ENCODE results near the gene CEP97.

The CEP97 gene

GRCh38 chr3:101806491-101806890, 82.1 kb downstream of the CEP97 start:
- DNase-seq (ENCODE audit: low read depth) = no peak
- H3K4me3 ChIP-seq (ENCODE audit: low read depth, low read length) = no peak overlapping the region

GRCh38 chr3:101807888-101808287, 83.5 kb downstream of the CEP97 start:
- H3K4me3 ChIP-seq (ENCODE audit: low read depth, low read length) = no peak overlapping the region
- DNase-seq (ENCODE audit: low read depth) = no peak

DNA sequence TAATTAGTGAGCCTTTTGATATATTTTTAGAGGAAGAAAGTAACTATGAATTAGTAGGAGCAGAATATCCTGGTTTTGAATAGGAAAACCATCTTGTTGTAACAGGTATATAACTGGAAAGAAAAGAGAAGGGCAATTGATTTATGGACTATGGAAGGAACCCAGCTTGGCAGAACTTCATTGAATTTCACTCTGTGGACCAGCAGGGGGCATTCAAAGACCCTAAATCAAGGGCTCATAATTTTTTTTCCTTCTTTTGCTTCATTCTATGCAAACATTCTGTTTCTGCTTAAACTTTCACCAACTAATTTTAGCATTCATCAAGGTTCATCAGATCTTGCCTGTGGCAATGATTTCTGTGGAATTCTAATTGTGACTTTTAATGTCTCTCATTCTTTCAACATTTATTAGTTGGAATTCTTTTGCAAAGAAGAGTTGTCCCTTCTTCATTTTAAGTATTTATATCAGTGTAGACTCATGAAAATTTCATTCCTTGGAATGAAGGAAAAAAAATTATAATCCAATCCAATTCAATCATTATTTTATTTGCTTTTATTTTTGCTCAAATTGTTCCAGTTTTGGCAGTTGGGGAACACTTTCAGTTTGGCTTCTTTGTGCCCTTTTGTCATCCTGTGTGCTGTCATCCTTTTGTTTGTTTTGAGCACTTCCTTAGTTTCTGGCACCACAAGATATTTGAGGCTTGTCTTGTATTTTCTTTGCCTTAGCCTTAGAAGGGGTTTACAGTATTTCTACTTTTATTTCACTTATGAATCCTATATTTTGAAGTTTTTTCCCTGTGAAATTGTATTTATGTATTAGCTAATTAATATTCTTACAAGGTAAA, 85.0 kb downstream of the CEP97 start:
- H3K4me3 ChIP-seq (ENCODE audit: low read depth, low read length) = no peak overlapping the region
- DNase-seq (ENCODE audit: low read depth) = no peak

DNA sequence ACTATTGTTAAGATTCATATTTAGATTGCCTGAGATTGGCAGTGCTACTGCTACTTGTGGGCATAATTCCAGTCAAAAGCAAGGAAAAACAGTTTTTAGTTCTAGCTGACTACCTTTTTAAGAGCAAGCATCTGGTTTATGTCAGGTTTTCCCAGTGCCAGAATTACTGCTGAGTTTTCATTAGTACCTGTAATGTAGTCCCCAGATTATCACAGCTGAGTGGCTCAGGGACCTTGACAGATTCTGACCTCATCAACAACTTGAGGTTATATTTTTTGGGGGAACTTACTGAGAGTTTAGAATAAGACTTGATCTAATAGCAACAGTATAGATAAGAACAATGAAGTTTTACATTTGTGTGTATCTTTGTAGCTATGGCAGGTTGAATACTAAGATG, 85.6 kb downstream of the CEP97 start:
- DNase-seq (ENCODE audit: low read depth) = no peak
- H3K4me3 ChIP-seq (ENCODE audit: low read depth, low read length) = no peak overlapping the region

DNA sequence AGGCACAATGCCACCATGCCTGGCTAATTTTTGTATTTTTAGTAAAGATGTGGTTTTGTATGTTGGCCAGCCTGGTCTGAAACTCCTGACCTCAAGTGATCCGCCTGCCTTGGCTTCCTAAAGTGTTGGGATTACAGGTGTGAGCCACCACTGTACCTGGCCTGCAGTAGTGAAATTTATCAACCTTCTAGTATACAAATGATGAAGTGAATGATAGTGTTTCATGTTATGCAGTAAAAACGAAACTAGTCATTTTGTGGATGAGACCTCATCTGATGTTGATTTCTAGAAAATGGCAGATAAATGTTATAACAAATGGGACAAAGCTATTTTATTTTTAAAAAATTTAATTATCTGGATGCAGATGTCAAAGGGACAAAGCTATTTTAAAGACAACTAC, 87.5 kb downstream of the CEP97 start:
- DNase-seq (ENCODE audit: low read depth) = no peak
- no peak overlapping the region for H3K4me3 ChIP-seq (ENCODE audit: low read depth, low read length)

DNA sequence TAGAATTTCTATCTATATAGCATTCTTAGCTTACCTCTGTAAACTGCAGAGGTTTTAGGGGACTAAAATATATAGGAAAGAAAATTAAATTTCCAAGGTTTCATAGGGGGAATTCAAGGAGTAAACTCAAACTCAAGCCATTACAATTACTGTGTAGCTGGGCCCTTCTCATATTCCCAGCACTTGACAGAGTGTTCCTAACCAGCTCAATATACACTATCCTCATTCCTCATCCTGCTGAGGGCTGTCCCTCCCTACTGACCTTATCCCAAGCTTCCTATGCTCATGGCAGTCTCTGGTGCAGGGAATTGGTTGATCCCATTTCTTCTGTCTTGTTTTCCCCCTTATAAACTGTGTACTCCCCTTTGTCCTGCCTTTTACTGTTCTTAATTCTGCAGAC, 88.5 kb downstream of the CEP97 start:
- H3K4me3 ChIP-seq (ENCODE audit: low read depth, low read length) = no peak overlapping the region

DNA sequence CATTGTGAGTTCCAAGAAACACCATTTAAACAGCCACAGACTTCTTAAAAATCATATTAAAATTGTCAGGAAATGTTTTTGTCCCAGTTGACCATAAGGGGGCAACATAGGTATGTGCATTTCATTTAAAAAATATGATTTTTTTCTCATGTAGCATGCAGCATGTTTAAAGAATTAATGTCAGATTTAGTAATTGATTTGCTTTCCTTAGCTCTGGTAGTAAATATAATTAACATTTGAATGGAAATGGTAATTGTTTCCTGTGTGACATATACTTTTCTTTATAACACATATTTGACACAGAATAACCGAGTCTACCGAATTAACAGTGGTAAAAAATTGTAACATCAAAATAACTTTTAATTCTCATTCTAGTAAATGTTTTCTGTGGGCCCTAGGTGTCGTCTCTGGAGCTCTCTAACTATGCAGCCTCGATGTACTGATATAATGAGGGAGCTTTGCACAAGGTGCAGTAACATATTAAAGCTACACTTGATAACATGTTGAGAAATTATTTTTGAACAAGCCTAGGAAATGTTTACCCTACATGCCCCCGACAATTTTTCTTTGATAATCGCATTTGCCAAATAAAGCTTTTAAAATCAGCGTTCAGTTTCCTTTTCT, 89.5 kb downstream of the CEP97 start:
- DNase-seq (ENCODE audit: low read depth) = no peak
- H3K4me3 ChIP-seq (ENCODE audit: low read depth, low read length) = no peak overlapping the region

More for the DNA sequence above, 88.5 kb downstream of the CEP97 start:
- DNase-seq (ENCODE audit: low read depth) = no peak

DNA sequence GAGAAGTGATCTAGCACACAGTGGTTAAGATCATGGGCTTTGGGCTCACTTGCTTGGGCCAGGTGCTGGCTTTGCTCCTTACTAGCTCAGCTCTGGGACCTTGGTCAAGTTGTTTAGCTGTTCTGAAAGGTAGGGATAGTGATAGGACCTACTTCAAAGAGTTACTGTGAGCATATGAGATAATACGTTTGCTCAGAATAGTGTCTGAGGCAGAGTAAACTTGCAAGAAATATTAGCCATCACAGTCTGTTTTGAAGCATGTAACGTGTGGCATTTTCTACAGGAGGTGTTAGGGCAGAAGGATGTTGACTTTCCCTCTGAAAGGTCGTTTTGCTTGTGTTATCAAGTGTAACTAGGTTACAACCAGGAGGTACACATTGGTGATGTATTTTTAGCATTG, 90.4 kb downstream of the CEP97 start:
- no peak for DNase-seq (ENCODE audit: low read depth)
- no peak overlapping the region for H3K4me3 ChIP-seq (ENCODE audit: low read depth, low read length)

DNA sequence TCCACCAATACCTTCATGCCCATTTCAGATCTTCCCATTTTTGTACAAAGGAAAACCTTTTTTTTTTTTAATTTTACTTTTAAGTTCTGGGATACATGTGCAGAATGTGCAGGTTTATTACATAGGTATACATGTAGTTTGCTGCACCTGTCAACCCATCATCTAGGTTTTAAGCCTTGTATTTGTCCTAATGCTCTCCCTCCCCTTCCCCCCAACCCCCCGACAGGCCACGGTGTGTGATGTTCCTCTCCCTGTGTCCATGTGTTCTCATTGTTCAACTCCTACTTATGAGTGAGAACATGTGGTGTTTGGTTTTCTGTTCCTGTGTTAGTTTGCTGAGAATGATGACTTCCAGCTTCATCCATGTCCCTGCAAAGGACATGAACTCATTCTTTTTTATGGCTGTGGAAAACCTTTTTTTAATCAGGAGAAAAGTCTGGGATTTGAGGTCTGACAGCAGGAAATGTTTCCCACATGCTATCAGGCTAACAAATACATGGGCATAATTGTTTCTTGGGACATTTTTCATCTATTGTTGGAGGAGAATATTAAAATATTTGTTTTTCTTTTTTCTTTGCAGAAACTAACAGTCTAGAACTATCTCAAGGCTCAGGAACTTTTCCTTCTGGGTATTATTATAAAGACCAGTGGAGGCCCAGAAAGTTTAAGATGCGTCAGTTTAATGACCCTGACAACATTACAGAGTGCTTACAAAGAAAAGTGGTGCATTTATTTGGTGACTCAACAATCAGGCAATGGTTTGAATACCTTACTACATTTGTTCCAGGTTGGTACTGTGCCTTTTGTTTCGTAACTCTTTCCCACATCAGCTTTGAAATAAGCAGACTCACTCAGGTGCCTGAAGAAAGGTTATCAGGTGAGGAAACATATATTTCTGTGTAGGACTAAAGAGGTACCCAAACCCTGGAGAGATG, 92.1 kb downstream of the CEP97 start:
- no peak for DNase-seq (ENCODE audit: low read depth)

GRCh38 chr3:101817992-101818391, 93.6 kb downstream of the CEP97 start:
- DNase-seq (ENCODE audit: low read depth) = no peak
- H3K4me3 ChIP-seq (ENCODE audit: low read depth, low read length) = no peak overlapping the region

More for the DNA sequence above, 92.1 kb downstream of the CEP97 start:
- no peak overlapping the region for H3K4me3 ChIP-seq (ENCODE audit: low read depth, low read length)

GRCh38 chr3:101819649-101820206, 95.3 kb downstream of the CEP97 start:
- DNase-seq (ENCODE audit: low read depth) = no peak
- H3K4me3 ChIP-seq (ENCODE audit: low read depth, low read length) = no peak overlapping the region

Measured in skeletal muscle cell (primary cell).